Endodermal cell (in vitro differentiated cells): ENCODE data around the gene NIBAN1. TPM values are rescaled to one million over a fixed set of nuclear protein-coding genes. Genes with fewer than 3 reads are reported as not detected.

Experiments
- DNase-seq: peaks from one replicate; pipeline ENCODE4 v3.0.0-alpha.2; 2017
- H3K27ac ChIP-seq: 2 replicates; pipeline ENCODE4 v1.5.1; 2013; ENCODE audit warnings: mild to moderate bottlenecking, low read depth, low read length, moderate library complexity
- H3K27me3 ChIP-seq: 2 replicates; pipeline ENCODE4 v1.6.1; 2013; ENCODE audit warnings: mild to moderate bottlenecking, low read length, moderate library complexity; ENCODE audit not compliant: insufficient read depth, control insufficient read depth, poor library complexity, severe bottlenecking
- H3K36me3 ChIP-seq: 2 replicates; pipeline ENCODE4 v1.7.0; 2013; ENCODE audit warnings: mild to moderate bottlenecking, low read length, moderate library complexity; ENCODE audit not compliant: control insufficient read depth, insufficient read depth
- H3K4me1 ChIP-seq: one replicate; pipeline ENCODE4 v1.7.0; 2013; ENCODE audit warnings: low read length; ENCODE audit not compliant: control insufficient read depth, insufficient read depth
- H3K4me3 ChIP-seq: 2 replicates; pipeline ENCODE4 v1.5.1; 2013; ENCODE audit warnings: mild to moderate bottlenecking, low read length, moderate library complexity
- H3K9ac ChIP-seq: 2 replicates; pipeline ENCODE4 v1.6.1; 2013; ENCODE audit warnings: mild to moderate bottlenecking, low read length, moderate library complexity; ENCODE audit not compliant: poor library complexity, severe bottlenecking; ENCODE audit errors: extremely low read depth
- H3K9me3 ChIP-seq: 2 replicates; pipeline ENCODE4 v1.6.1; 2013; ENCODE audit warnings: mild to moderate bottlenecking, low read length, moderate library complexity; ENCODE audit not compliant: control insufficient read depth
- H3K27ac Mint-ChIP-seq: 2 replicates; pipeline ENCODE4 v1.8.0; 2020; ENCODE audit warnings: mixed read lengths
- H3K27me3 Mint-ChIP-seq: 2 replicates; pipeline ENCODE4 v1.8.0; 2021; ENCODE audit warnings: mild to moderate bottlenecking, mixed read lengths; ENCODE audit not compliant: insufficient read depth
- H3K36me3 Mint-ChIP-seq: 2 replicates; pipeline ENCODE4 v1.8.0; 2020; ENCODE audit warnings: low read depth, mixed read lengths
- H3K4me1 Mint-ChIP-seq: 2 replicates; pipeline ENCODE4 v1.8.0; 2020; ENCODE audit warnings: mixed read lengths
- H3K4me3 Mint-ChIP-seq: 2 replicates; pipeline ENCODE4 v1.8.0; 2020; ENCODE audit warnings: mild to moderate bottlenecking, moderate library complexity, mixed read lengths
- H3K9me3 Mint-ChIP-seq: 2 replicates; pipeline ENCODE4 v1.8.0; 2020; ENCODE audit warnings: mild to moderate bottlenecking, mixed read lengths
- WGBS, 2 experiments: methylation state at CpG; one replicate each; pipeline versions ENCODE4 v1.1.5 to v1.1.7; 2013; ENCODE audit warnings: missing lambda C conversion rate in 2 of 2, mixed read lengths in 1 of 2; ENCODE audit not compliant: insufficient coverage in 1 of 2, insufficient read length in 1 of 2; 5-methylcytosine and 5-hydroxymethylcytosine counted together
- total RNA-seq, 2 donors: library from RNA; stranded (reverse); fragmentation: NEBNext Ultra II Directional in 1 of 2; extraction: Animal tissue kit (Norgen Biotek cat#: 25700) in 1 of 2; gene quantifications; 2 replicates in 1 of 2; 3 replicates in 1 of 2; pipeline ENCODE4 v1.2.1, GENCODE V29; 2021
- TF ChIP-seq, protein P1 (sequence below): fragments of 200-600 bp; sonication (generic); conservative IDR thresholded peaks from 2 replicates; pipeline ENCODE4 v1.5.0; 2021; ENCODE audit warnings: antibody characterized with exemption, mild to moderate bottlenecking

NIBAN1 gene
- total RNA-seq, 2 donors from 2014 or later: 4.8 to 5.1 TPM

DNA sequence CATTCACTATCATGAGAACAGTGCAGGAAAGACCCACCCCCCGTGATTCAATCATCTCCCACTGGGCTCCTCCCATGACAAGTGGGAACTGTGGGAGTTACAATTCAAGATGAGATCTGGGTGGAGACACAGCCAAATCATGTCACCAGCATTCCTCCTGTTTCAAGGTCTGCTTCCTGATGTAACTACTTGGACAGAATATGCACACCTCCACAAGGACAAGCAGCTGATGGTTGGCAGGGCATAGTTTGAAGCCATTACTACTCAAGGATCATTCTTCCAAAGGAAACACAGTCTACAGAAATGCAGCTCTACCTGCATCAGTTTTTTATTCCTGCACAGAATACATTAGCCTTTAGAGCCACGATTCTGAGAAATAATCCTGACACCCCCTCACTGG lies 42.6 kb upstream of the NIBAN1 start:
- H3K9me3 ChIP-seq: no peaks in the 10 kb centered on the region
- Mint-ChIP-seq H3K36me3 (no peaks in the 10 kb centered on the region), H3K9me3 (no peaks in the 10 kb centered on the region), H3K27ac (no peak overlapping the region), H3K4me3 (no peak overlapping the region), H3K27me3 (peaks cover 8% of the 10 kb centered on the region), H3K4me1 (no peaks in the 10 kb centered on the region)
- TF ChIP-seq, protein P1, sequence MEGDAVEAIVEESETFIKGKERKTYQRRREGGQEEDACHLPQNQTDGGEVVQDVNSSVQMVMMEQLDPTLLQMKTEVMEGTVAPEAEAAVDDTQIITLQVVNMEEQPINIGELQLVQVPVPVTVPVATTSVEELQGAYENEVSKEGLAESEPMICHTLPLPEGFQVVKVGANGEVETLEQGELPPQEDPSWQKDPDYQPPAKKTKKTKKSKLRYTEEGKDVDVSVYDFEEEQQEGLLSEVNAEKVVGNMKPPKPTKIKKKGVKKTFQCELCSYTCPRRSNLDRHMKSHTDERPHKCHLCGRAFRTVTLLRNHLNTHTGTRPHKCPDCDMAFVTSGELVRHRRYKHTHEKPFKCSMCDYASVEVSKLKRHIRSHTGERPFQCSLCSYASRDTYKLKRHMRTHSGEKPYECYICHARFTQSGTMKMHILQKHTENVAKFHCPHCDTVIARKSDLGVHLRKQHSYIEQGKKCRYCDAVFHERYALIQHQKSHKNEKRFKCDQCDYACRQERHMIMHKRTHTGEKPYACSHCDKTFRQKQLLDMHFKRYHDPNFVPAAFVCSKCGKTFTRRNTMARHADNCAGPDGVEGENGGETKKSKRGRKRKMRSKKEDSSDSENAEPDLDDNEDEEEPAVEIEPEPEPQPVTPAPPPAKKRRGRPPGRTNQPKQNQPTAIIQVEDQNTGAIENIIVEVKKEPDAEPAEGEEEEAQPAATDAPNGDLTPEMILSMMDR: no peak
- no peak overlapping the region for H3K9ac ChIP-seq
- WGBS, 2 experiments: 86 to 87% methylated on average over 1 to 2 of the region's 2 CpGs
- no peak overlapping the region for H3K4me3 ChIP-seq
- H3K27me3 ChIP-seq: no peaks in the 10 kb centered on the region
- no peaks in the 10 kb centered on the region for H3K36me3 ChIP-seq
- DNase-seq: no peak
- no peaks in the 10 kb centered on the region for H3K4me1 ChIP-seq
- no peak overlapping the region for H3K27ac ChIP-seq

DNA sequence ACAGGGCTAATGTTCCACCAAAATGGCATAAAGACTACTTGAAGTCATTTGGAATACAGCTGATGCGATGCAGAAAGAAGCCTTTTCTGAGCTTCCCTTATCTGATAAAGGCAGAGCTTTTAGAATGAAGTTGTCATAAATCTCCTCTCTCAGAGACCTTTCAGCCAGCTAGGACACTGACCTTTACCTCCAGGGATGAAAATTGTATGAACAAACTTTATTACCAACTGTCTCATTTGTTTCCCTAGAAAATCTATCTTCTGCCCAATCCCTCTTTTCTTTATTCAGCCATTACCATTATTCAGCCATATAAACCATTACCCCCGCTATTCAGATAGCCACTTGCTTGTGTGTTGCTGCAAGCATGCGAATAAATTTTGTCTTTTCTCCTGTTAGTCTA lies 41.3 kb upstream of the NIBAN1 start:
- no peak overlapping the region for H3K27ac ChIP-seq
- peaks cover 8% of the 10 kb centered on the region for H3K27me3 Mint-ChIP-seq
- H3K9ac ChIP-seq: no peak overlapping the region
- H3K9me3 Mint-ChIP-seq: no peaks in the 10 kb centered on the region
- no peaks in the 10 kb centered on the region for H3K9me3 ChIP-seq
- no peak overlapping the region for H3K4me3 ChIP-seq
- TF ChIP-seq, protein P1: no peak
- peaks cover 8% of the 10 kb centered on the region for H3K4me1 Mint-ChIP-seq
- no peaks in the 10 kb centered on the region for H3K36me3 ChIP-seq
- no peak for DNase-seq
- no peaks in the 10 kb centered on the region for H3K36me3 Mint-ChIP-seq
- 85 to 100% methylated on average over 3 of the region's 3 CpGs for WGBS, 2 experiments
- H3K27me3 ChIP-seq: no peaks in the 10 kb centered on the region
- H3K4me3 Mint-ChIP-seq: no peak overlapping the region
- no peak overlapping the region for H3K27ac Mint-ChIP-seq
- no peaks in the 10 kb centered on the region for H3K4me1 ChIP-seq

DNA sequence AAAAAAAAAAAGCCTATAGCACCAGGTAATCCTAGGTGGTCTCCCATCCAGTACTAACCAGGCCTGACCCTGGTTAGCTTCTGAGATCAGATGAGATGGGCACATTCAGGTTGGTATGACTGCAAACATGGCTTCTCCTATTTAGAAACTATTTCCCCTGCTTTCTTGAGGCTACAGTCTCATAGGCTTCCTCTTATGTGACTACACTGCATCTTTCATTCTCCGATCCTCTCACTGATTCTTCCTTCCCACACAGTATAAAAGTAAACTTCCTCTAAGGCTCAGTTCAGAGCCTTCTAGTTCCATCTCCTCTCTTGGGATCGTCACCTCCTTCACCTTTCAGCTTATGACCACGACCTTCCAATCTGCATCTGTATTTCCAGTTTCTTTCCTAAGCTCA lies 40.6 kb upstream of the NIBAN1 start:
- Mint-ChIP-seq H3K4me1 (peaks cover 12% of the 10 kb centered on the region), H3K4me3 (no peak overlapping the region), H3K9me3 (no peaks in the 10 kb centered on the region), H3K27me3 (peaks cover 8% of the 10 kb centered on the region), H3K27ac (no peak overlapping the region), H3K36me3 (no peaks in the 10 kb centered on the region)
- H3K9ac ChIP-seq: no peak overlapping the region
- no peak overlapping the region for H3K27ac ChIP-seq
- no peaks in the 10 kb centered on the region for H3K4me1 ChIP-seq
- H3K4me3 ChIP-seq: no peak overlapping the region
- H3K9me3 ChIP-seq: no peaks in the 10 kb centered on the region
- no peaks in the 10 kb centered on the region for H3K27me3 ChIP-seq
- 91 to 92% methylated on average over 3 of the region's 3 CpGs for WGBS, 2 experiments
- TF ChIP-seq, protein P1: no peak
- DNase-seq: no peak
- H3K36me3 ChIP-seq: no peaks in the 10 kb centered on the region
